Islet of Langerhans (tissue), 1 donor: Measurements from ENCODE around the gene PGAP6.
A peak's percentile ranks its signal among the peaks of the same experiment; 100 is the strongest.
"Not testable (repeated sequence)": the region's sequence is repeated elsewhere in the genome, so short reads cannot be mapped to it uniquely, and the experiment has no call there.

Source experiments
- FAIRE-seq: peaks from one replicate; lab custom pipeline; 2011; peaks lifted over from hg19 to GRCh38; lab: Jason Lieb, UNC

The PGAP6 gene

GRCh38 chr16:378113-378820 lies 3.5 kb downstream of the PGAP6 start:
- not testable (repeated sequence) for FAIRE-seq

GRCh38 chr16:377419-377951 lies 4.3 kb downstream of the PGAP6 start:
- no peak for FAIRE-seq

GRCh38 chr16:376817-377418 lies 4.9 kb downstream of the PGAP6 start:
- FAIRE-seq = no peak

- no peak for FAIRE-seq
Observed at GRCh38 chr16:375927-376816, 5.6 kb downstream of the PGAP6 start.

GRCh38 chr16:375212-375611 lies 6.6 kb downstream of the PGAP6 start:
- no peak for FAIRE-seq

DNA sequence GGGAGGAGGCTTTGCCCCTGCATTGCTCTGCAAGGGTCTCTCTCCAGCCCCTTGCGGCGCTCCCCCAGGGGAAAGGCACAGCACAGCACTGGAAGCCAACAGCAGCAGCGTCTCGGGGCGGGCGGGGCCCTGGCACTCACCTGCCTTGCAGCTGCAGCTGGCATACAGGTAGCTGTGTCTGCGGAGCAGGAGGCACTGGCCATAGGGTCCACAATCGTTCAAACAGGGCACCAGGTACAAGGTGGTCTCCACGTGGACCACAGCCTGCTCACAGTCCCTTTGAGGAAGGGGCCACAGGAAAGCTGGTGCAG lies 7.2 kb downstream of the PGAP6 start:
- FAIRE-seq = no peak

DNA sequence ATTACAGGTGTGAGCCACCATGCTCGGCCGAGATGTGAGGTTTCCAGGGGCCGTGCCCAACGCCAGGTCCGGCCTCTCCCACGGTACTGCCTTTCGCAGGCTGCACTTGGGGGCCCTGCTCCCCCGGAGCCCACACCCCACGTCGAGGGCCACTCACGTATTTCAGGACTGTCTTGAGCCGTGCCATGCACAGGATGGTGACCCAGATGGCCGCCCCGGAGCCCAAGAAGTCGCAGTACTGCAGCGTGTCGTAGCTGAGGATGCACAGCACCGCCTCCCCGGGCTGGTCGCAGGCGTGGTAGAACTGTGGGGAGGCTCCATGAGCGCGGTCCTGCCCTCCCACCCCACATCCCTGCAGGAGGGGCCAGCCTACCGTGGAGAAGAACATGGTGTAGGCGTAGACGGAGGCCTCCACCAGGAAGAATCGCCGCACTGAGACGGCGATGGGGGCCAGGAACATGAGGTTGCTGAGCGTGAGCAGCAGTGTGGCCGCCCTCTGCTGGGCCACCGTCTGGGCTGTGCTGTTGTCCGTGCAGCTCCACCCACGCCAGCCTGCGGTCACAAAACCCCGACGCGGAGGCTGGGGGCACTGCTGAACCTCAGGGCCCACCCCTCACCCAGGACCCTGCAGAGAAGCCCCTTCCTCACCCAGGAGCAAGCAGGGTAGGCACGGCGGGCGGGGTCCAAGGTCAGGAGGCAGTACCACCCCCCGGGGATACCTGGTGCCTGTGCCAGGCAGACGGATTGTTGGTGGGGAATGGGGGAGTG lies 7.7 kb downstream of the PGAP6 start:
- no peak for FAIRE-seq

DNA sequence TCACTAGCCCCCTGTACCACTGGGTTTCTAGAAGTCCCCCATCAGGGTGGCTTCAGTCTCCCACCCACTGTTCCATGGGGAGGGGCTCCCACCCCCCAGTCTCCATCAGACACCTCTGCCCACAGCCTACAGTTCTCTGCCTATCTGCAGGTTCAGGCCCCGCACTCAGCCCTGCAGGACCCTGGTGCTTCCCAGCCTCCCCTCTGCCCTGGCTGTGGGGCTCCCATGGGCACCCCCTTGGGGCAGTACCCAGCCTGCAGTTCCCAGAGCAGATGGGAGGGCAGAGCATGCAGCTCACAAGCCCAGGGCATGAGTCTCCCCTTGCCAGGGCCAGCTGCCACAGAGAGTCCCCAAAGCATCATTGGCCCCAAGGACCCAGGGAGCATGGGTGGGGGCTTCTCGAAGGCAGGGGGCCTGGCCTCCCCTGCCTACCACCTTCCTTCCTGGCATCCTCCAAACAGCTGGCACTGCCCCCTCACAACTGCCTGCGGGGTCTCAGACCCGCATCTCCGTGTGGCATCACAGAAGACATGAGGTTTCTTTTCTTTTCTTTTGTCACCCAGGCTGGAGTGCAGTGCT lies 8.7 kb downstream of the PGAP6 start:
- FAIRE-seq = no peak

DNA sequence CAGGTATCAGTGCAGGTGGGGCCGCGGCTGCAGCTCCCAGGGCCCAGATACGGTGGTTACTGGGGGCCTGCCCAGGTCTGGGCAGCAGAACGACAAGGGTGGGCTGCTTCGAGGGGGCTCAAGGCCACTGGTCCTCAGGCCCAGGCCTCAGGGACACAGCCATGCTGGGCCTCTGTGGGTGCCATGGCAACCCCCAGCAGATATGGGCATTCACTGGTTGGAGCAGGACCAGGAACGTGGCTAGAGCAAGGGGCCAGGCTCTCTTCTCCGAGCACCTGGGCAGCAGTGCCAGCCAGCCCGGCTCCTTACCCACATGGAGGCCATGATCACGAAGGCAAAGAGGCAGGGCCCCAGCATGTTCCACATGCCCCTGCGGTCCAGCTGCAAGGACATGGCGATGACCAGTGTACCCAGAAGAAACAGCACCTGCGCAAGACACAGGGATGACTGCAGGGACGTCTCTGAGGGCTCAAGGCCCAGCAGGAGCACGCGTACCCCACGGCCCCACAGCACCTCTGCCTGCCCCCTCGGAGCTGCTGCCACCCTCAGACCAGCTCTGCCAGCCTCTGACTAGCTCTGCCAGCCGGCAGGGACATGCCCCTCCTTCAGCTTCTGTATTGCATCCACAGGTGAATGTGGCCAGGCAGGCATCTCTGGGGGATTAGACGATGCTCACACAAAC lies 9.3 kb downstream of the PGAP6 start:
- FAIRE-seq = no peak

DNA sequence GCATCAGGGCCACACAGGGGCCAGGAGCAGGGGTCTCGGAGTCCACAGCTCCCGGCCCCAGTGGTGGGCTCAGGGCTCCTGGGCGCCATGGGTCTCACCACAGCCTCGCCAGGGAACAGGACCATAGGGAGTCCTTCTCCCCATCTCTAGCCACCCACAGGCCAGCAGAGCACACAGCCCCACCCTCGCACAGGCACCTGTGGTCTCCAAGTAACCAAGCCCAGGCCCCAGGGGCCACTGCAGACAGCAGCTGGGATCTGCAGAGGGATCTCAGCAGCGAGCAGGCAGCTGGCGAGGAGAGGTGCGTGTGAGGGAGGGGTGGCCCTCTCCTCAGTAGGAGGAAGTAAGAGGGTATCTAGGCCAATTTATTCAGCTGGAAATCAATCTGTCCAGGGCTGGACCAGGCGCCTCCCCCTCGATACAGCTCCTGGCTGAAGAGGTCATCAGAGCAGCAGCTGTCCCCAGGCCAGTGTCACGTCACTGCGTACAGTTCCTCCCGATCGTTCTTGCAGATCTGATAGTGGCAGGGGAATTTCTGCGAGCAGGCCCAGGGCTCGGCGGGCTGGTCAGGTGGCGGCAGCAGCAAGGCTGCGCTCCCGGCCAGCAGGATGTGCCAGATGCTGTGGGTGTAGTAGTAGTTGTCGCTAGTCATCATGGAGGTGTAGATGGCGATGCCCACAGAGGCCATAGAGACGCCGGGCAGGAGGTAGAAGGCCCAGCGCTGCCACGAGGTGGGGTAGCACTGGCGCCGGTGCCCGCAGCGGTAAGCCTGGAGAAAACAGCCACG lies 10.1 kb downstream of the PGAP6 start:
- FAIRE-seq = peak; percentile 71

DNA sequence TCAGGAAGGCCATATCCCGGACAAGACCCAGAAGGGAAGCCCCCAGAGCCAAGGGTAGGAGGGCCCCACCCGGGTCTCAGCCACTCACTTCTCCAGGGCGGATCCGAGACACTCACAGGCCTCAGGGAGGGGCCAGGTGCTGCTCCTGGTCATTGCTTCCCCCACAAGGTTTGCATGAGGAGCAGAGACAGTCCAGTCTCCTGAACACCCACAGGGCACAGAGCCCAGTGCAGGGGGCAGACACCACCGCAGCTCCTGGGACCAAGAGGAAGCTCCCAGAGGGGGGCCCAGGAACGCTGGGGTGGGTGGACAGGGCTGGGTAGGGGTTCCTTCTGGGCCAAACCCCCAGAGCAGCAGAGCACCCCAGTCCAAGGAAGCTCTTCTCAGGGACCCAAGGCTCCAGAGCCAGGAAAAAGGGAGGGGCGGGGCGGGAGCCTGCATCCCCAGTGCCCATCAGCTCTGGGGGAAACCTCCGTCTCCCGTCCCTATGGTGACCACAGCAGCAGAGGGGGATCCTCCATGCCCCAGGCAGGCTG lies 10.7 kb downstream of the PGAP6 start:
- FAIRE-seq = no peak

DNA sequence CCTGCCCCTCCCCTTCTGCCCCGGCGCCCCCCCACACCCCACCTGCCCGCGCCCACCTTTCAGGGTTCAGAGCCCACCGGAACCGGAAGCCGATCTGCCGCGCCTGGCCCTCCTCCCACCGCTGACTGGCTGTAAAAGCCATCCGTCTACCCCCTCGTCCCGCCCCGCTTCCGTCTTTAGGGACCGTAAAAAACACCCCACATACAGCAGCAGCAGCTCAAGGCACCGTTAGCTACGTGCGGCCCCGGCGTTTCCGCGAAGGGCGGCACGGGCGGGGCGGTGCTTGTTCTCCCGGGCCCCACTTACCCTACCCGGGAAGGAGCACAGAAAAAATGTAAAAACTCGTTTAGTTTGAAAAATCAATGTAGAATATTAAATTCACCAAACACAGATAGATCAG lies 11.3 kb downstream of the PGAP6 start, which contains the start of gene MRPL28:
TSS of gene MRPL28 (minus strand) at position 96 of the 400 bp plus-strand sequence. CDS start 320 bp downstream, outside the sequence.
- FAIRE-seq = peak; percentile 95

DNA sequence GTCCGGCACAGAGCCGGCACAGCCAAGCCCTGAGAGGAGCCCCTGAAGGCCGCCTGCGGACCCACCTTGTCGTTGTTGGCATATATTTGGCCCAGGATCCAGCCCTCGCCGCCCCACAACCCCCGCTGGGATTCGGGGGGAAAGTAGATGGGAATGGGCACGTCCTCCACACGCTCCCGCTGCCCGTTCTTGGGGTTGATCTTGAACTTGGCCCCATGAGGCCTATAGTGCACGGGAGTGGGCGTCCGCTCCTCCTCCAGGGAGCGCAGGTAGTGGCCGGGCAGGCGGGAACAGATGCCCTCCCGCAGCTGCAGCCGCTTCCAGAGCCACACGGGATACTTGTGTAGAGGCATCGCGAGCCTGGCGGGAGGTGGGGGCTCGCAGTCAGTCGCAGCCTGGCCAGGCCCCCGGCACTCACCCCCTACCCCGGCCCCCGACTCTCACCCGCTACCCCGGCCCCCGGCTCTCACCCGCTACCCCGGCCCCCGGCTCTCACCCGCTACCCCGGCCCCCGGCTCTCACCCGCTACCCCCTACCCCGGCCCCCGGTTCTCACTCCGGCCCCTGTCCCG lies 11.8 kb downstream of the PGAP6 start:
- no peak for FAIRE-seq

DNA sequence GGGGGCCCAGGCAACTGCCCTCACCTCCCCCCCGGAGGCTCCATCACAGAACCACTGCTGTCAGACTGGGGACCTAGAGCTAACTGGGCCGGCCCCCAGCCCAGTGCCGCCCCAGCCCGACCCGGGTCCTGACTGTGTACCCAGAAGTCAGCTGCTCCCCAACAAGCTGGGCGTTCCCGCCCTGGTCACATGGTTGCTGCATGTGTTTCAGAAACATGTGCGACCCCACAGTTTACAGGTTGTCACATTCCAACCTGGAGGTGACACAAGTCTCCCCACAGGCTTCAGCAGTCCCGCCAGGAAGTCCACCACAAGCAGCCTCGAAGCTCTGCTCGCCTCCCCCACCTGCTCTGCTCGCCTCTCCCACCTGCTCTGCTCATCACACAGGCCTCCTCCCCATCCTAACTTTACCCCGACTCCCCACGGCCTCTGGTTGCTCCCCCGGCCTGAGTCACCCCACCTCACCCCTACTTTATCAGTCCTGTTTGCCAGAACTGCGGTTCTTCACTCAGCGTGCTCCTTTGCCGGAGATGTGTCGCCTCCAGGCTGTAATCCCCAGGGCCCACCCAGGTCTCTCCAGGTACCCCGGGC lies 12.4 kb downstream of the PGAP6 start:
- FAIRE-seq = no peak

DNA sequence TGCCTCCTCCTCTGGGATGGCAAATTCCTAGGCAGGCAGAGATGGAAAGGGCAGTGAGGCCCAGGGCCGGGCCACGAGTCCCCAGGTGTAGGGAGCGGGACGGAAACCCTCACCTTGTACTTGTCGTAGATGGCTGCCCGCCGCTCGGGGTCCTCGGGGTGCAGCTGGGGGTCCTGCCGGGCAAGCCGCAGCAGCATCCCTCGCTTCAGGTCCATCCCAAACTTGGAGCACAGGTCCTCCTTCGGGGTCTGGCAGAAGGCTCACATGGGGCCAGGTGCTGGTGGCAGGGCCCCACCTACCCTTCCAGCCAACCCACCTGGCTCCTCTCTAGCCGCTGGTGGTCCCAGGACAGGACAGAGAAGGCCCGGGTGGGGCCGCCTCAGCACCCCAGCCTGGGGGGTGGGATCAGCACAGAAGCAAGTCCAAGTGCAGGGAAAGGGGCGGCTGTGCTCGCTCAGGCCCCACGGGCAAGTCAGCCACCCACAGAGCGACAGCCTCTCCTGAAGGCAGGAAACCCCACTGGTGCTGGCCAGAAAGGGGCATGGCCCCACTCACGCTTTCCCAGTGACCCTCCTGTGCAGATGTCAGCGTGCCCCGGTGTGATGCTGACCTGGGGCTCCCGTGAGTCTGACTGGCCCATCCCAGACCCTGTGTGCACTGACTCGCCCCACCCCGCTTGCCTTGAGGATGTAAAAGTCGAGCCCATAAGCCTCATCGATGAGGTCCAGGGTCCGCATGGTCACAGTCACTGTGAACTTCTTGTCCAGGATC lies 13.2 kb downstream of the PGAP6 start:
- no peak for FAIRE-seq

DNA sequence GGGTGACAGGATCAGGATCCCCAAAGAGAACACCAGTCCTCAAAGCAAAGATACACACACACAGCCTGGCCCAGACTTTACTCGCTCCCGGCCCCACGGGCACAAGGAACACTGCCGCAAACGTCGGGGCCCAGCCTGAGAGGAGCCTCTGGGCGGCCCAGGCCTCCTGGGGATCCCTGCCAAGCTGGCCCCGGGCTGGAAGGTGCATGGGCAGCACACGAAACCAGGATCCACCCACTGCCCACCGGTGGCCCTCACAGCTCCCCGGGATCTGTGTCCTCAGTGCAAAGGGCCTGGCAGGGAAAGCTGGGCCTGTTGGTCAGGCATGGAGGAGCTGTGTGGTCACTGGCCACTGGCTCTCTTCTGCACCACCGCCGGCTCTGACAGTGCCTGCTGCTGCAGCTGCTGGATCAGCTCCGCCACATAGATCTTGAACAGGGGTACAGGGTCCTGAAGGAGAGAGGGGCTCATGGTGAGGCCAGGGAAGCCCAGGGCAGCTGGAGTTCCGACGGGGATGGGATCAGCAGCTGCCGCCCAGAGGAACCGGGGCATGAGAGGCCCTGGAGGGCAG lies 14.4 kb downstream of the PGAP6 start:
- FAIRE-seq = no peak

DNA sequence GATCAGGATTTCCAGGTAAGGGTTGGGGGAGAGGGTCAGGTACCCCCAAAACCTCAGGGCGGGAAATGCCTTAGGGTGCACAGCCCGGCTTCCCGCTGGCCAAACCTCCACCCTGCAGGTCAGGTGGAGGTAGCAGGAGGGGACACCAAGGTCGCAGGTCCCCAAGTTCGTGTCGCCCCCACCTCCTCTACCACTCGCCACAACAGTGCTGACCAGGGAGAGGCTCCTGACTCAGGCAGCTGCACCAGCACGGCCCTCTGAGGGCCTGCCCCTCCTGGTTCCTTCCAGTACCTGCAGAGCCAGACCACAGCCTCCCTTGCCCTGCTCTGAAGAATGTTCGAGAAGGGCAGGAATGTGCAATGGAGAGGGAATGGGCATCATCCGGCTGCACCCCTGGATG lies 15.3 kb downstream of the PGAP6 start:
- FAIRE-seq = no peak
